NCI-H446 treated with DMSO at 0.1 percent for 48 hours (cell line): Measurements from ENCODE around the gene DTNBP1.

Experiments
- DNase-seq: peaks from one replicate; lab custom pipeline; 2025; lab: John Stamatoyannopoulos, UW

The DTNBP1 gene

DNA sequence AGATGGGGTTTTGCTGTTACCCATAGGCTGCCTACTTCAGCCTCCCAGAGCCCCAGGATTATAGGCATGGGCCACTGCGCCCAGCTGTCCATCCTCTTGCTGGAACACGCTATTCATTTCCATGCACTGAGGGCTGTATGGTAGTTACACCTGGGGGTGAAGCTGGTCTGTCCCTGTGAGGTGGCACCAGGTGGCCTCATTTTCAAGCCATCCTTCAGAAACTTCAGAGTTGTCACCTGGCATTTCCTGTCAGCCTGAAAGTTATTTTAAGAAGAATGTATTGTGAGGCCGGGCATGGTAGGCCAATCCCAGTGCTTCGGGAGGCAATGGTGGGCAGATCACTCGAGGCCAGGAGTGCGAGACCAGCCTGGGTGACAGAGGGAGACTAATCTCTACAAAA is 147.6 kb downstream of the DTNBP1 start:
- DNase-seq, result no peak

DNA sequence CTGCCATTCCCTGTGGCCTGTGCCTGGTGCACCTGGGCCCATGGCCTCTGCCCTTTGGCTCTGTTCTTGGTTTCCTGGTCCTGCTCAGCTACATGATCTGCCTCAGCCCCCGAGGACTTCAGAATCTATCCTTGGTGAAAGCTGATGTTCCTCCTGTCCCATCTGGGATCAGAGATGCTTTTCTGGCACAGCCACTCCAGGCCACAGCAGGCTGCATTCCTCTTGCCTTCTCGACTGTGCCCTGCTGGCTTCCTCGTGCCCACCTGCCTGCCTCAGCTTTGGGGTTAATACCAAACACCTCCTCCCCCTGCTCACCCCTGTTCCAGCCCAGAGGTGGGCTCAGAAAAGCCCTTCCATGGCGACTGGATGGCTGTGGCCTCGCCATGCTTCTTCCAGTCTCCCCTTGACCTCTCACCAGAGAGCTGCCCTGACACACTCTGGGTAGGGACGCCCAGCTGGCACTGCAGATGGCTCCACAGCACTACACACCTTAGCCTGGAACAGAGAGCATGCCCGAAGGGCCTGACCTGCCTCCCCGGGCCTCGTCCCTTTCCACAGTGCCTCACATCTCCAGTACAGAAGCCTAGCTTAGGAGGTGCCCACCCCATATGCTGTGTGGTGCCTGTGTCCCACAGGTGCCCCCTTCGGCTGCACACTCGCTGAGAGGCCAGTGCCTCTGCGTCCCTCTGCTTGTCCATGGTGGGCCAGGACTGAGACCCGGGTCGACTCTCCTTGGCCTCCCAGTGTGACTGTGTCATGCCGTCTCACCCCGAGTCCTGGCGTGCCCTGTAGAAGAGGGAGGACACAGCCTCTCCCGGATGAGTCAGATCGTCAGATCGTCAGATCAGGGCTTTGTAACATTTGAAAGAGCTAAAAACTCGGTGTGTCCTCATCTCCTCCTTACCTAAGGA is 148.8 kb downstream of the DTNBP1 start:
- no peak for DNase-seq

DNA sequence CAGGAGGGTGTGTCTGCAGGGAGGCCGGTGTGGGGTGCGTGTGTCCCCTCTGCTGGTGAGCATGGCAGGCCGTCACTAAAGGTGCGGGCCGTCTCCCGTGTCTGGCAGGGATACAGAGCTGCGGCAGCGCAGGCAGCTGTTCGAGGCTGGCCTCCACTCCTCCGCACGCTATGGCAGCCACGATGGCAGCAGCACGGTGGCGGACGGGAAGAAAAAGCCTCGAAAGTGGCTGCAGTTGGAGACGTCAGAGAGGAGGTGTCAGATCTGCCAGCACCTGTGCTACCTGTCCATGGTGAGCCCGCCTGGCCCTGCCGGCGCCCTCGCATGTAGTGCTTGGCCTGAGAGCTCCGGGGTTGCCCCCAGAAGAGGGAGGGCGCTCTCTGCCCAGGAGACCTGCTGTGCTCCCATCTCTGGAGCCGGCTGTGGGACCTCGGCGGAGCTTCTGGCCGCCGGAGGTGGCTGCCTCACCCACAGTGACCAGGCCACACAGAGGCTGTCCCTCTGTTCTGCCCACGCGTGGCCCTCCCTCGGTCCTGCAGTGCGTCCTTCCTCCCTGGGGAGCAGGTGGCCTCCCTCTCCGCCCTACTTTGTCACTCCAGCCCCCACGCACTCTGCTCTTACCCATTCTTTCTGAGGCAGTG is 149.6 kb downstream of the DTNBP1 start:
- no peak for DNase-seq

DNA sequence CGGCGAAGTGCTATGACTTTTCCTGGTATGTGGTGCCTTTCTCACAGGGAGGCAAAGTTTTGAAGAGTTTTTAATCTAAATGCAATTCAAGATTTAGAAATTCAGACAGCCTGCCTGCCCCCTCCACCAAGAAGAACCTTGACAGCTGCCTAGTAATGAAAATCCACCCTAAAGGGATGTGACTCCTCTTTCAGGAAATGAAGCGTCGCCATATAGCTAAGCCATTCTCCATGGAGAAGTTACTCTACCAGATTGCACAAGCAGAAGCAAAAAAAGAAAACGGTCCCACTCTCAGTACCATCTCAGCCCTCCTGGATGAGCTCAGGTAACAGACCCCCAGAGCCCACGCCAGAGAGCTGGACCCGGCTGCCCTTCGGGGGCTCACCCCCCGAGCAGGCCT is 150.1 kb downstream of the DTNBP1 start:
- DNase-seq, result no peak

DNA sequence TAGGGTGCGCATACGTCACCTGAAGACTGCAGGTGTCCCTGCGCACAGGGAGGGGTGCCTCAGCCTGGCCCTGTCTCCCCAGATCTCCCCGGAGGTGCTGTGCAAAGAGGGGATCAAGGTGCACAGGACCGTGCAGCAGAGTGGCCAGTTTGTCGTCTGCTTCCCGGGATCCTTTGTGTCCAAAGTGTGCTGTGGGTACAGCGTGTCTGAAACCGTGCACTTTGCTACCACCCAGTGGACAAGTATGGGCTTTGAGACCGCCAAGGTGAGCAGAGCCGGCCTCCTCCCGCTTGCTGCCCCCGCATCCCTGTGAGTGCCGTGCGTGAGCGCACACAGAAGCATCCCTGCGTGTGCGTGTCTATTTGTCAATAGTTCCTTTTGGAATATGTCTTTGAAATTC is 150.7 kb downstream of the DTNBP1 start:
- DNase-seq, result no peak

DNA sequence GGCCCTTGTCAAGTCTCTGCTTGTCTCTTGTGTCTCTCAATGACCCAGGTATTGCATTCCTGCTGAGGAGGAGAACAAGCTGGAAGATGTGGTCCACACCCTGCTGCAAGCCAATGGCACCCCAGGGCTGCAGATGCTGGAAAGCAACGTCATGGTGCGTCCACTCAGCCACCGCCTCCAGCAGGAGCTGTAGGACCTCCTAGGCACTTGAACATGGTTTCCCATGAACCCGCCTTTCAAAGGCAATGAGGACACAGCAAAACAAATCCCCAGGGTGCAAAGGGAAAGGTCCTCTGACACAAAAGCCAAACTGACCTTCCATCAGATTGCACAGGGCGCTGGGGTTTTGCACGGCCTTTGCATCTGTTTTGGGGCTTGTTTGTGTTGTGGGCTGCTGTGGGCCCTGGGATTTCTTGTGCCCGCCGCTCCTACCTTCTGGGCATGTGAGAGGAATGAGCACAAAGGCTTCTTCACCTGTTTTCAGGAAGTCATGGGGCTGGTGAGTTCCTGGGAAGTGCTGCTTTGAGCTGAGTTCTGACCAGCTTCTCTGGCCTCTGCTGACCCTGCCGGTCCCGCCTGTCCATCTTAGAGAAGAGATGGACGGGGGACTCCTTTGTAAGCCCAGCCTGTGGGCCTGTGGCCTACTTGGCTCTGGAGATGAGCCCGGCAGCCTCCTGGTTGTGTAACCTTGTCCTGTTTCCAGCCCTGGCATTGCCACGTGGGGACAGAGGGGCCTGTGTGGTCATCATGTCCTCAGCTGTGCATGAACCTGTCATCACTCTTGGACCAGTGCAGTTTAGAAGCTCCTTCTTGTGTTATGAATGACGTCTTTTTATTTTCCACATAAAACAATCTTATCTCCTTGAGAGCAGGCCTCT is 151.3 kb downstream of the DTNBP1 start:
- no peak for DNase-seq

DNA sequence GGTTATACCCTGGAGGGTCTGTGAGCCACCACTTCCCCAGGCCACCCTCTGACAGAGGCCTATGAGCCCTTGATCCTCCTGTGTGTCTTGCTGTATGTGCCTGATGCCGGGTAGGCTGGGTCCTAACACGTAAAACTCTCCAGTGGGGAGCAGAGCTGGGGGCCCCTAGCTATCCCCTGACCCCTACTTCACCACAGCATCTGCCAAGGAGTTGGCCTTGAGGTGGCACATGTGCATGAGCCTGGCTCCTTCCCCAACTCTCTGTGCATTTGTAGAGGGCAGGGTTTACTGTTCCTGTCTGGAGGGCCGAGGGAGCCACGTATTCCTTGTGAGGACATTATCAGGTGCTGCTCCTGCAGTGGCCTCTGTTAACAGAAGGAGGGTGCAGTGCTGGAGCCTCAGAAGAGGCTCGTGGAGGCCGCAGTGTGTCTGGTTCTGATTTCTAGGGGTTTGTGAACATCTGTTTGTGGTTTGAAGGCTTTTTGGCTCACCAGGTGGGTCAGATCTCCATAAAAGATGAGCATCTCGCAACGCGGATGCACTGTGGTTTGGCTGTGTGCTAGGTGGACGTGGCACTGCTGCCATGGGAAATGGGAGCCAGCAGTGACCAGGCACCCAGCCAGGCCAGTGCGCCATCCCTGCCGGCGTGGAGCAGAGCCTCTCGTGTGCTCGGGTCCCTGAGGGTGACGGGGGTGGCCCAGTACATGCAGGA is 152.1 kb downstream of the DTNBP1 start:
- DNase-seq, result no peak

DNA sequence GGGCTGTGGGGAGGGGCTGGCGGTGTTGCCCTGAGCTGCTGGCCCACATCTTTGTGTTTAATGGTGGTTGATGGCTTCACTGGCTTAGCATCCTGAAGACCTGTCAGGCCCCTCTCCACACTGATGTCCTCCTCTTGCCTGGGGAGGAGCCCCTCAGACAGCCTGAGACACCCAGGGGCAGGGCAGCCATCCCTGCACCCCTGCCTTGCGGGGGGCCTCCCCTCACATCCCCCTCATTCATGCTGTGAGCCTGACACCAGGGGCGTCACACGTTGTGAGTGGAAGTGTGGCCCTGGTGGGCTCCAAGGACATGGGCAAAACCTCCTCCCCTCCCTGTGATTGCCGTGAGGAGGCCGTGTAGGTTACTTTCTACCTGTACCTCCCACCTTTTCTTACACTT is 152.7 kb downstream of the DTNBP1 start:
- DNase-seq, result no peak

DNA sequence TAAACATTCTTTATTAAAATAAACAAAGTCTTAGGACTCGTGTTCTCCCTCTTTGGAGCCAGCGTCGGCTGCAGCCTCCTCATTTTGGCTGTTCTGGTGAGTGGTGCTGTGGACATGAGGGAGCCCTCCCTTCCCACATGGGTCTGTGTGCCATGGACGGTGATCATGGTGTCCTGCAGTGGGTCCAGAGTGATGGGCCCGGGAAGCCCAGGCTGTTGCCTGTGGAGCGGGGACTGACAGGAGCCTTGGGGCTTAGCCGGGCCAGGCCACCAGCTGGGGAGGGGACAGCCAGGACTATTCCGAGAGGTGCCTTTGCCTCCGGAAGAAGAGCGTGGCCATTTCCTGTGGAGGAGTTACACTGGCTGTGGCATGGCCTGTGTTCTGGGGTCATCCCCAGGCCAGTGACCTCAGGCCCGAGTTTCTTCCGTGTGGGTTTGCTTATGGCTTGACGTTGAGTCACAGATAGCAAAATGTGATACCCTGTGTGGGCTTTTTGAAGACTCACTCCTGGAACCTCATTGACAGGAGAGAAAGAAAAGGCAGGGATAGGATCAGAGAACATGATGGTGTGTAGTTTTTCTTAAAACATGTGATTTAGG is 153.4 kb downstream of the DTNBP1 start:
- no peak for DNase-seq

DNA sequence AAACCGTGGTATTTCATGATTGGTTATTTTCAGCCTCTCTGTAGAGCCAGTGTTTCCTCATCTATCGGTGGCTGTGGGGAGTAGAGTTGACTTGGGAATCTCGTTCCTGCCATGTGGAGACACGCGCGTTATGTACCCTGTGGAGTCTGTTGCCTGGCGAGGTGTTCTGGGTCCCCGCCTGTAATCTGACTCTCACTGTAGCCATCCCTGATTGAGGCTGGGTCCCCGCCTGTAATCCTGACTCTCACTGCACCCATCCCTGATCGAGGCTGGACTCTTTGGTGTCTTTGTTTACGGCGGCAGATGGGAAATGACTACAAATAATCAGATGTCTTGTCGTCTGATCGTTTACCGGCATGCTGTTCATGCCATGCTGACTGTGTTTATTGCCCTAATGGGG is 153.9 kb downstream of the DTNBP1 start:
- DNase-seq, result no peak

DNA sequence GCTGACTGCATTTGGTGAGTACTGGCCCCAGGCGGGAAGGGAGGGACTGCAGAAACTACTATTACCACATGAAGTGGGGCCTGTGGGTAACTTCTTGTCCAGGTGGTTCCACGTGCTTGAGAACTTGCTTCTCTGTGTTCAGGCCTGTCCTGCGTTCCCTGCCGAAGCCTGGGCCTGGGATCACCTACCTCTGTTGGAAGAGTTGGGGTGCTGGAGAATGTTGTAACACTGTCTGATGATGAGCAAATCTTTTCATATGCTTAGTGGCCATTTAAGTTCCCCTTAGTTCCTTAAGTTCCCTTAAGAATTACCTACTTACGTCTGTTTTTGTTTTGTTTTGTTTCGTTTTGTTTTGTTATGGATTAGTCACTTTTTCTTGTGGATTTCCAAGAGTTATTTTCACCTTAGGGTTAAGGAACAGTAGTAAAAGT is 154.4 kb downstream of the DTNBP1 start:
- no peak for DNase-seq

DNA sequence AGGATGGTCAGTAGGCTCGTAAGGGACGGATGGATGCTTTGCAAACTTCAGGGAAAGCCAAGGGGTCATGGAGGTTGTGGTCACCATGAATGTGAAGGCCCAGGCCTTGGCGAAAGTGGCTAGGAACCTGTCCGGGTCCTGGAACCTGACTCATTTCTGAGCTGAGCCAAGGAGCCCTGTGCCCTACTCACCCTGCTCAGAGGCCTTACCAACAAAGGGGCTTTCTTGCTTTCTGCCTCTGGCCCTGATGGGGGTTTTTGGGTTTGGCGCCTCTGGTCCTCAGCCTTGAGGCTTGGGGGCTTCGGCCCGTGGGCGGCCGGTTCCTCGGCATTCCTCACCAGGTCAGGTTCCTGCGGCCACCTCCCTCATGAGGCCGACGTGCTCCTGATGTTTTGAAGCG is 155.1 kb downstream of the DTNBP1 start:
- no peak for DNase-seq

DNA sequence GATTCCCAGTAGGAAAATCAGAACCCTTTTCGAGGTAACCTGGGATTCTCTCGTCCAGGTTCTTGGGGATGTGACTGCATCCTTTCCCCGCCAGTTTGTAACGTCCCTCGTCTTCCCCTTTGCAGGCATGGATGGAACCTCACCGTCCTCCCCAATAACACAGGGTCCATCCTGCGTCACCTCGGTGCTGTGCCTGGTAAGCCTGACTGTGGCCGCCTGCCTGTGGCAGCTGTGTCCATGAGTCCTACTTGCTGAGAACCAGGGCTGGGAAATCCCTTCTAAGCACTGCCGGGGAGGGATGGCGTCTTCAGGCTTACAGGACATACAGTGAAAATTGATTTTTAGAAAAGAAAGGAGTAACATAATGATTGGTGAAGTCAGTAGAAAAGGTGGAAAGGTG is 155.6 kb downstream of the DTNBP1 start:
- DNase-seq, result no peak

DNA sequence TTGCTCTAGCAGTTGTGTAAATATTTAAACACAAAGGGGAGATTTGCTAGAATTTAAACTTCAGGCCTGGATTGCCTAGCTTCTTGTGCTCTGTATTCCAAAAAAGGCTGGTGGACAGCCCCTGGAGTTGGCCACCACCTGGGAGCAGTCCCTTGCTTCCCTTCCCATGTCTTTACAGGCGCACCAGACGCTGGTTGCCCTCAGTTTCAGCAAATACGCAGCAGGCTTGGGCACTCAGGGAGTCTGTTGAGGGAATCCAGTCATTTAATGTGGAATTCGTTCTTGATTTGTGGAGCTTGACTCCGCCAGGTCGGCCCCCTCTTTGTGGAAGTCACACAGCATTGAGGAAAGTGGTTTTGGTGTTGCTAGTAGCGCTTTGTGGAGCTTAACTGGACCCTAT is 156.8 kb downstream of the DTNBP1 start:
- DNase-seq, result no peak

DNA sequence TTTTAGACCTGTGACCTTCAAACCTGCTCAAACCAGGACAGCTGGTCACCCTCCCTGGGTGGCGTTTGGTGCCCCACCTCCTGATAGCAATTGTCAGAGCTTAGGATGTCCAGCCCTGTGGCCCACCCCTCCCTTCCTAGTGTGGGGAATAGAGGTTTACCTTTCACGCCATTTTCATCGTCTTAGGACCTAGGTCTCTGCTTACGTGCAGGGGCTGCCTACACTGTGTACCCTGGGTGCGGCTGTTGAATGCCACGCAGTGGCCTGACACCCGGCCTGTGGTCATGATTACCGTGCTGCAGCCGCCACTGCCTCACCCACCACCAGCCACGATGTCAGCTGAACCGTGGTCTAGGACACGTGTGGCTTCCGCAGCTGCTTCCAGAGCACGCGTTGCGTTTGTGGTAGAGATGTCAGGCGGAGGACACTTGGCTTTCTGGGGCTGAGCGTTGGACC is 157.3 kb downstream of the DTNBP1 start:
- DNase-seq, result no peak

DNA sequence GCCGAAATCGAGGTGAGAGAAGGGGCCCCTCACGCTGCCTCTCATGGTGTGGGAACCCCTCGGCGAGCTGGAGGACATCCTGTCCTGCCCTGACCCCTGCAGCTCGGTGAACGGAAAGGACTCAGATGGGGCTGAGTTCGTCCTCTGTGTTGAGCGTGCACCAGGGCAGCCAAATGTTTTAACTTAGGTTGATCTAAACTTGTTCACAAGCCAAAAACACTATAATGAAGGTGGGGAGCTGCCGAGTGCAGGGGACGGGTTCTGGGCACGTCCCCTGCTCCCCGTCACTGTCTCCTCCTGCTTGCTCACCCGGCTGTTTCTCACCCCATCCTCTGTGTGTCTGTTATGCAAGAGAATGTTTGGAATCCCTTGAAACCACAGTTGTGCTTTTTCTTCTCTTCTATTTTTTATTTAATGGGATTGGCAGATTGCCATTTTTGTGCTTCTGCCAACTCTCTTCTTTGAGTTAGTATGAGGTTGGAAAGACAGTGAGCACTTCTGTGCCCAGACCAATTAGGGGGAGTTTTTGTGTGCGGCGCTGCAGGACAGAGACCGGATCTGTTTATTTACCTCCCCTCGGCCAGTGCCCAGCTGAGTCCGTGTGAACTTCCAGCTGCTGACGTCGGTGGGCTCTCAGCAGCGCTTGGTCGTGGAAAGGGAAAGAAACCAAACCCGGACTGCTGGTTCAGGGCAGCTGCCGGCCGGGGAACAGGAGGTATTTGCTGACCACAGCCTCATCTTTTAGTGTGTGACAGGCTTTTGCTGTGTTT is 158.1 kb downstream of the DTNBP1 start:
- peak; percentile 89 for DNase-seq

DNA sequence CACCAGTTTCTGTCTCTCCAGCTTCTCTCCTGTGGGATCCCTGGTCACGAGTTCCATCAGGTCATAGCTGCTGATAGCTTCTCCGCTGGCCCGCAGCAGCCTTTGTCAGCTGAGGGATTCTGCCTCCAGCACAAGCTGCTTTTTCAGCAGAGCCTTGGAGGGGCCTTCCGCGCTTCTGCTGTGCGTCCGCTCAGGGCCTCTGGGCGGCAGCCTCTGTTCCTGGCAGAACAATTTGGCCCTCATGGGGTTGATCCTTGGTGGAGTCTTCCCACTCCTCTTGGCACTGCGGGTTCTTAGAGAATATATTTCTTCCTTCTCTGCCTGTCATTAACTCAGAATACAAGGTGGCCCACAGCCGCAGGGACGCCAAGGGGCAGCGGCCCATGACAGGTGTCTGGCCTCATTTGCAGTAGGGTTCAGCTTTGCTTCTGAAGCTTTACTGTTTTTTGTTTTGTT is 158.8 kb downstream of the DTNBP1 start:
- no peak for DNase-seq

DNA sequence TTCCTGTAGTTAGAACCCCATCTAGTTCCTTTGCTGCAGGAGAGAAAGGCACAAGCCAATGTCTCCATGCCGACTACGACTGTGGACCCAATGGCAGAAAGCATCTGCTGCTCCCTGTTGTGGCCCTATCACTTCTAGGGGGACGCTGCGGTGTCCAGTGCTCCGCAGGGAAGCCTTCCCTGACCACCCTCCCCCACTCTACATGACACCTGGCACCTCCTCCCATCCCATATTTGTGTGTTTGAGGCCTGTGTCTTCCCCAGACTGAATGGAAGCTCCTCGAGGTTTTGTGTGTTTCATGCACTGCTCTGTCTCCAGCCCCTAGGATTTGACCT is 159.5 kb downstream of the DTNBP1 start:
- DNase-seq, result no peak

DNA sequence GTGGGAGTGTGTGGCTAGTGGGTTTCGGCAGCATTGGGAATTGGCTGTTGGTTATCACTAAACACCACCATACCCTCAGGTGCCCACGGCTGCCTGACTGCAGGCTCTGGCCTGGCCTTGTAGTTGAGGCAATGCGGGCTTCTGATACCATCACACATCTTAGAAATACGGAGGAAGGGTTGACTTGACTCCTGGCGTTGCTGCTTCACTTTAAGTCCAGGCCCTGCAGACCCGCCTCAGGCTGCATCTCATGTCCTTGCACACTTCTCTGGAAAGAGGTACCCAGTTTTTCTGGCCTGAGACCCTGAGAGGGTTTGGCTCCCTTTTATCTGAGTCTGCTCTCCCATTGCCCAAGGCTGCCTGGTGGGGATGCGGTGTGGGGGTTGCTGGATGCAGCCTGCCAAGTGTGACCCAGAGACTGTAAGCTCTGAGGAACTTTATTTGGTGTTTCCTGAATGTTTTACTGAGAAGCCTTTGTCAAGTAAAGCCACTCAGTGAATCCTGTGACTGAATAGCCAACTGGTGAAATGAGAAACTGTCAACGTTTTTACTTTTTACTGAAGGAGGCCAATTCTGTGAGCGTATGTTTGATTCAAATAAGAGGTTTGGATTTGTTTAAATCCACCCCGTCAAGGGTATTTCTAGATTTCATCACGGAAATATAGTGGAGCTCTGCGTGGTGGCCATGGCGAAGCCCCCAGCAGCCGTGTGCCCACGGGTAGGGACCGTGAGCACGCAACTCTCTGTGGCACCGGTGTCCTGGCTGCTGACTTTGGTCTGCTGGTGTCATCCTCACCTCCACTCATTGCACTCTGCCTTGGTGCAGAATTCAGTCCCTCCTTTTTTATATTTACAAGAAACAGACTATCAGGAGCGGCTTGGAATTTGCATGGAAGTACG is 160.1 kb downstream of the DTNBP1 start:
- no peak for DNase-seq
